Anterior cingulate cortex (tissue), 58 donors: ENCODE measurements around the gene TMEM250.

ENCODE experiments used
- DNase-seq, 58 donors: peaks; one replicate each; lab custom pipeline; 2025; lab: John Stamatoyannopoulos, UW

TMEM250 gene

GRCh38 chr9:136086213-136086881 is 32.3 kb downstream of the TMEM250 start:
- peak in 27 of 58 donors; percentile 51 to 86 (median 70) for DNase-seq

GRCh38 chr9:136085815-136086212 is 32.9 kb downstream of the TMEM250 start:
- DNase-seq: peak in 53 of 58 donors; percentile 60 to 93 (median 82)

- no peak for DNase-seq
These were observed 34.4 kb downstream of the TMEM250 start for GRCh38 chr9:136084063-136084944.

GRCh38 chr9:136083558-136084062 is 35.1 kb downstream of the TMEM250 start:
- DNase-seq: no peak

- no peak for DNase-seq
These were observed 35.9 kb downstream of the TMEM250 start for GRCh38 chr9:136082496-136083361.

GRCh38 chr9:136081826-136082495 is 36.7 kb downstream of the TMEM250 start:
- no peak for DNase-seq

GRCh38 chr9:136081113-136081825 is 37.4 kb downstream of the TMEM250 start:
- peak in 1 of 58 donors; percentile 24 for DNase-seq

GRCh38 chr9:136080716-136081112 is 38.0 kb downstream of the TMEM250 start:
- DNase-seq: no peak

- peak in 15 of 58 donors; percentile 15 to 72 (median 37) for DNase-seq
These were observed 38.8 kb downstream of the TMEM250 start for GRCh38 chr9:136079916-136080246.

GRCh38 chr9:136079211-136079915 is 39.3 kb downstream of the TMEM250 start:
- no peak for DNase-seq

- DNase-seq: no peak
These were observed 40.1 kb downstream of the TMEM250 start for GRCh38 chr9:136078498-136079011.

- DNase-seq: no peak
These were observed 40.7 kb downstream of the TMEM250 start for GRCh38 chr9:136078024-136078423.

GRCh38 chr9:136077491-136077890 is 41.2 kb downstream of the TMEM250 start:
- no peak for DNase-seq

GRCh38 chr9:136075881-136076678 is 42.6 kb downstream of the TMEM250 start:
- no peak for DNase-seq

GRCh38 chr9:136075134-136075841 is 43.4 kb downstream of the TMEM250 start:
- peak in 1 of 58 donors; percentile 24 for DNase-seq

GRCh38 chr9:136074706-136075105 is 44.0 kb downstream of the TMEM250 start:
- no peak for DNase-seq
